GM19397 (cell line): ENCODE measurements around the gene FGF19.

Experiments
- ATAC-seq: cut with Tn5 transposase; IDR thresholded peaks from one replicate; pipeline ENCODE4 v1.9.1; 2021; ENCODE audit warnings: mild to moderate bottlenecking, moderate library complexity; ENCODE audit not compliant: unreplicated experiment

FGF19 gene

GRCh38 chr11:69718912-69719311 is 15.1 kb upstream of the FGF19 start:
- no peak for ATAC-seq

GRCh38 chr11:69718147-69718546 is 14.3 kb upstream of the FGF19 start:
- ATAC-seq, result no peak

GRCh38 chr11:69716891-69717747 is 13.3 kb upstream of the FGF19 start:
- no peak for ATAC-seq

- no peak for ATAC-seq
Observed at GRCh38 chr11:69716099-69716498, 12.3 kb upstream of the FGF19 start.

GRCh38 chr11:69715446-69715845 is 11.6 kb upstream of the FGF19 start:
- ATAC-seq, result no peak

GRCh38 chr11:69711822-69712801 is 8.3 kb upstream of the FGF19 start:
- ATAC-seq, result no peak

GRCh38 chr11:69708736-69709401 is 5.0 kb upstream of the FGF19 start:
- no peak for ATAC-seq

- no peak for ATAC-seq
Observed at GRCh38 chr11:69707176-69707575, 3.4 kb upstream of the FGF19 start.

- ATAC-seq, result no peak
Observed at GRCh38 chr11:69705901-69706787, 2.3 kb upstream of the FGF19 start.

- no peak for ATAC-seq
Observed at GRCh38 chr11:69705351-69705811, 1.6 kb upstream of the FGF19 start.

- no peak for ATAC-seq
Observed at GRCh38 chr11:69704508-69705253, 859 bp upstream of the FGF19 start.

GRCh38 chr11:69703453-69703767 is 412 bp downstream of the FGF19 start:
- no peak for ATAC-seq

- ATAC-seq, result no peak
Observed at GRCh38 chr11:69702769-69703452, 911 bp downstream of the FGF19 start.

- ATAC-seq, result no peak
Observed at GRCh38 chr11:69702239-69702691, 1.6 kb downstream of the FGF19 start.

GRCh38 chr11:69700278-69701140 is 3.3 kb downstream of the FGF19 start:
- no peak for ATAC-seq

- no peak for ATAC-seq
Observed at GRCh38 chr11:69699213-69699612, 4.6 kb downstream of the FGF19 start.

- no peak for ATAC-seq
Observed at GRCh38 chr11:69698362-69698761, 5.5 kb downstream of the FGF19 start.

- no peak for ATAC-seq
Observed at GRCh38 chr11:69697861-69698260, 6.0 kb downstream of the FGF19 start.
